AG20443 (cell line): Measurements from ENCODE around the gene ANGEL1.

ENCODE experiments used
- DNase-seq: peaks from one replicate; pipeline ENCODE4 v3.0.0; 2012; ENCODE audit warnings: low spot score, mixed read lengths

Gene ANGEL1

DNA sequence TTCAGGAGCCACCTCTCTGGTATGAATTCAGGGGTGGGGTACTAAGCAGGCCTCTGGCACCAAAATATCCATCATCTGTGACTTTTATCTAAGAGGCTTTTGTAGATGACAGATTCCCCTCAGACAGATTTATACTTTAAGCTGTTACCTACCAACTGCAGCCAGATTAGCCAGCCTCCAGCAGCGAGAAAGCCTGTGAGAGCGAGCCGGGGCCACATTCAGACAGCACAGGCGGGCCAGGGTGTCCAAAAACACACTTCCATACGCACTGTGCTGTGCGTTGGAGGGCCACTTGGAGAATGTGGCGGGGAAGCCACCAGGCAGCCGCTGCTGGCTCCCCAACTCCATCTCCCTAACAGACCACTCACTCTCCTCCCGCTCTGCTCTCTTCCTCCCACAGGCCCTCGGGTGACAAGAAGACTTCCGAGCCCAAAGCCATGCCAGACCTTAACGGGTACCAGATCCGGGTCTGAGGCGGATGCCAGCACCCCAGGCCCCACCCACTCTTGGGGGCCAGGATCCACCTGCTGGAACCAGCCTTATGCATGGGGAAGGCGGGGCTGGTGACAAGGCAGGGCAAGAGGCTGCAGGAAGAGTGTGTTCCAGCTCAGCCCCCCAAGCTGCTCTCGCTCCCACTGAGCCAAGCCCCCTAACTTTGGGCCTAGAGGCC, 34.0 kb downstream of the ANGEL1 start:
- DNase-seq = no peak

GRCh38 chr14:76777721-76778120, 35.0 kb downstream of the ANGEL1 start:
- DNase-seq = no peak

DNA sequence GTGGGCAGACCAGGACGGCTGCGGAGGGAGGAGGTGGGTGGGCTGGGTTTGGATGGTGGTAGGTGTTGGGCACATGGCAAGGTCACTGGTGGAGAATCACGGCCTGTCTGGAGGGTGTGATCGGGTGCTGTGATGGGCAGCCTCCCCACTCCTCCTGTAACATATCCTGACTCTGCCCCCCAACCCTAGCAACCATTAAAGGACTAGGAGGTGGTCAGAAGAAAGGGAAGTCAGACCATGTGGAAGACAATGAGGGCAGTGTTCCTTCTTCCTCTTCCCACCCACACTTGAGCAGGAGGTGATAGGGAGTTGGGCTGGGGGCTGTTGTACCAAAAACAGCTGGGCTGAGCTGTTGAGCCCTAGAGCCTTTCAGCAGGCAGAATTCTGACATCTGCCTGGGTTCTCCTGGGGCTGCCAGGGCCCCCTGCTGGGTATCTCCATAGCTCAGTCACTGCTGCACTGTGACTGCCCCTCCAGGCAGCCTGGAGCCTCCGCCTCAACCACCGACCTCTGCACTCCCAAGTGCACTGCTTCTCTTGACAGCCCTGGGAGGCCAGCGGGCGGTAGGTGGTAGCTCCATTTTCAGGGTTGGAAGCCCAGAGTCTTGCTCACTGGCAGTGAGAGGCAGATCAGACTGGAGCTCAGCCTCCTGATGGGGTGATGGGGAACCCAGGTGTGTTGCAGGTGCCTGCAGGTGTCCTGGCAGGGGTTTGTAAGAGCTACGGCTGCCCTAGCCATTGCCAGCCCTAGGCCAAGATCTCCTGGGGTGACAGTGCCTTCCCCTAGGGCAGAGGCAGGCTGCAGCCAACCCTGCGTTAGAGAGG, 36.0 kb downstream of the ANGEL1 start:
- no peak for DNase-seq

GRCh38 chr14:76775695-76776427, 36.8 kb downstream of the ANGEL1 start:
- DNase-seq = no peak

- no peak for DNase-seq
Measured at GRCh38 chr14:76774821-76775694, 37.6 kb downstream of the ANGEL1 start.

- DNase-seq = no peak
Measured at GRCh38 chr14:76773956-76774820, 38.5 kb downstream of the ANGEL1 start.

DNA sequence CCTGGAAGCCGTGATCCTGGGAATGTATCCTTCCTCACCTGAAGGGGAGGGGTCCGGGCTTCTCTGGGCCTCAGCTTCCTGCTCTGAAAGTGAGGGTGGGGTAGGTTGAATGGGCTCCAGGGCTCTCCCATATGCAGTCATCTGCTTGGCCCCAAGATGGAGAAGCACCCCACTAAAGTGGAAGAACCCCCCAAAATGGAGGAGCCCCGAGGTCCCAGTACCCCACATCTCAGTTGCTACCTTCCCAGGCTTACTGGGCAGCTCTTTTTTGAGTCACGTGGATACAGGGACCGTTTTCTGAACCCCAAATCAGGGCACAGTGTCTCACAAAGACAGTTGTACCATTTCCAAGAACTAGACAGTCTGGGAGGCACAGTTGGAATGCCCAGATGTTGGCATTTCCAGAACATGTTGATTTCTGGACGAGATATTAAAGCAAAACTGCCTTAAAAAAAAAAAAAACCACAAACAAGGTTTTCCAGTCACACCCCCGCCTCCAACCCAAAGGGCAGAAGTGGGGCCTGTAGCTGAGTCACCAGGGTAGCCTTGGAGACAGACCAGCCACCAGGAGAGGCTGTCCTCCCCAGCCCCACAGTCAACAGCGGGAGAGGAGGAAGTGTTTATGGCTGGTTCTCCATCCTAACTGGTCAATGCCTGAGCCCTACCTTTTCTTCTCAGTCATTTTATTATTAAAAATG, 39.3 kb downstream of the ANGEL1 start:
- DNase-seq = peak; percentile 91

DNA sequence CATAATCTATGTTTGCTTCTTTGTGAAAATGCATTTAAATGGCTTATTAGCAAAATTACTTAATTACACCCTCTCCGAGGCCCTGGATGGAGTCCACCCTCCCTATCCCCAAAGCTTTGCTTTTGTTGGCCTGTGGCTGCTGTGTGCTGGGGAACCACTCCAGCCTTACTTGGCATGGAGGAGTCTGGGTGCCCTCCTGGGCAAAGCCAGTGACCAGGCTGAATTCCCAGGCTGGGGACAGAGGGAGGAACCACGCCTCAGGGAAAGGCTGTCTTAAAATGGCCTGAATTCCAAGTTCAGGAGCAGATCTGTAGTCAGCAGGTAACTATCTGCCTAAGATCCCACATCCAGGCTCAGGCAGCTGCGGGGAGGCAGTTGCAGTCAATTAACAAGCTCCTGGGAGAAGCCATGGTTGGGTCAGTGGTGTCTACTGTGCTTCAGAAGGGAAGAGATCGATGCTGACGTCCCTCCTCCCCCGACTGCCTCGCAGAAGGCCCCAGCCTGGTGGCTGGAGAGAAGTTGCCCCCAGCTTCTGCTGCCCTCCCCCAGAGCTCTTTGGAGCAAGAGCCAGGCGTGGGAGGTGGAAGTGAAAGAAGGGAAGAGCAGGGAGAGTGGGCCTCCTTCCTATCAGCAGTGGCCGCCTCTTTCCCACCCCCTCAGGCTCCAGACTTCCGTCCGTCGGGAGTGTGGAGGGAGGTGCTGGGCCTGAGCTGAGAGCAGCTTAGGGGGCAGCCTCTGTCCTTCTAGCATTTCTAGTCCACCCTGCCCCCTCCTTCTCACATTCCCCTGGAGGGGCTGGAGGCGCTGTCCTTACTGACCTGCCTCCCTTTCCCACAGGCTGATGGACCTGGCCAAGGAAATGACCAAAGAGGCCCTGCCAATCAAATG, 40.1 kb downstream of the ANGEL1 start:
- no peak for DNase-seq

DNA sequence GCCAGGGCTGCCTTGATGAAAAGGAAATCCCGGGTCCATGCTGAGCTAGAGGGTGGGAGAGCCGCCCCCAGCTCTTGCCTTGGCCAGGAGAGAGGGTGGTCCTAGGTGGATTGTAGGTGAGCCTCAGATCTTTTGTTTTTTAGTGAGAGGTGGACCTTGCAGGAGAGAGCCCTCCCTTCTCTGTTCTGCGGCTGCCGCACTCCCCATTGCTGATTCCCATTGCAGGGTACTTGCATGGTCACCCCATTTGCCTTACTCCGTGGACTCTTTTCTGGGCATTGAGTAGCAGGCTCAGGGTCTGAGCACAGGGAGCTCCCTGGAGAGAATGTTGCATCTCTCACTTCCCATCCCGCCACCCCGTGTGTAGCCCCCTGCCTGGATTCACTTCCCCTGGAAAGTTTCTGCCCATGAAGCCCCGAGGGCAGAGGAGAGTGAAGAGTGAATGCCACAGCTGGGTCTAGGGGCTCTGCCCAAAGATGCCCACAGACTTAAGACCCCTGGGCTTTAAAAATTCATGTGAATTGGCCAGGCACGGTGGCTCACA, 41.2 kb downstream of the ANGEL1 start:
- DNase-seq = no peak

GRCh38 chr14:76770521-76771436, 41.9 kb downstream of the ANGEL1 start:
- DNase-seq = no peak

GRCh38 chr14:76769636-76770292, 42.9 kb downstream of the ANGEL1 start:
- no peak for DNase-seq

DNA sequence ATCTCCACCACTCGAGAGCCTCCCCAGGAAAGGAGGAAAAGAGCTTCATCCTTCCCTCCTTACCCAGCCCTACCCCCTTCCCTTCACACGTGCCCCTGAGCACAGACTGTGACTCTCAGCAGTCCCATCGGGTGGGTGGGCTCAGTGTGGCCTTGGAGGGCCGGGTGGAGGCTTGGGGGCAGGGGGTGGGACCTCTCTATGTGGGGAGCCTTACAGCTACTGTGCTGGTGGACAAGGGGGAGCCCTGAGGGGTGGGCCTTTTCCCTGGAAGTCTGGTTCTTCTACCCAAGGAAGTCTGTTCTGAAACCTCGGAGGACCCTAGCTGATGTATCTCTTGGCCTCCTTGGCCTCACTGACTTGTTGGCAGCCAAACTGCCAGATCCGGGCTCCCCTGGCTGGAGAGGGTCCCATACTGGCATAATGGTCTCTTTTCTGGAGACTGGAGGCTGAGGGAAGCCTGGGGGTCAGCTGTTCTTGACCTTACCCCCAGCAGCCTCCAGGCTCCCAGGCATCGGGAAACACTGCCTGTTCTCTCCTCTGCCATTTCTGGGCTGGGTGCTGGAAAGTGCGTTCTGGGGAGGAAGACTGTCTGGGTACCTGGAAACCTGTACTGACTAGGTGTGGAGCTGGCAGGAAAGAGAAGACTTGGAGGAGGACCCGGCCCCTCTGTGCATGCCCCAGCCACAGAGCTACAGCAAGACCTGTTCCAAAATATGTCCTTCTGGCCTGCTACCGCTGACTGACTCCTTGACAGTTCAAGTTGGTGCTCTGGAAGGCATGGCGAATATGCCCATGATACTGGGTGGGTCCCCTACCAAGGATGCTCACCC, 43.8 kb downstream of the ANGEL1 start:
- DNase-seq = no peak

DNA sequence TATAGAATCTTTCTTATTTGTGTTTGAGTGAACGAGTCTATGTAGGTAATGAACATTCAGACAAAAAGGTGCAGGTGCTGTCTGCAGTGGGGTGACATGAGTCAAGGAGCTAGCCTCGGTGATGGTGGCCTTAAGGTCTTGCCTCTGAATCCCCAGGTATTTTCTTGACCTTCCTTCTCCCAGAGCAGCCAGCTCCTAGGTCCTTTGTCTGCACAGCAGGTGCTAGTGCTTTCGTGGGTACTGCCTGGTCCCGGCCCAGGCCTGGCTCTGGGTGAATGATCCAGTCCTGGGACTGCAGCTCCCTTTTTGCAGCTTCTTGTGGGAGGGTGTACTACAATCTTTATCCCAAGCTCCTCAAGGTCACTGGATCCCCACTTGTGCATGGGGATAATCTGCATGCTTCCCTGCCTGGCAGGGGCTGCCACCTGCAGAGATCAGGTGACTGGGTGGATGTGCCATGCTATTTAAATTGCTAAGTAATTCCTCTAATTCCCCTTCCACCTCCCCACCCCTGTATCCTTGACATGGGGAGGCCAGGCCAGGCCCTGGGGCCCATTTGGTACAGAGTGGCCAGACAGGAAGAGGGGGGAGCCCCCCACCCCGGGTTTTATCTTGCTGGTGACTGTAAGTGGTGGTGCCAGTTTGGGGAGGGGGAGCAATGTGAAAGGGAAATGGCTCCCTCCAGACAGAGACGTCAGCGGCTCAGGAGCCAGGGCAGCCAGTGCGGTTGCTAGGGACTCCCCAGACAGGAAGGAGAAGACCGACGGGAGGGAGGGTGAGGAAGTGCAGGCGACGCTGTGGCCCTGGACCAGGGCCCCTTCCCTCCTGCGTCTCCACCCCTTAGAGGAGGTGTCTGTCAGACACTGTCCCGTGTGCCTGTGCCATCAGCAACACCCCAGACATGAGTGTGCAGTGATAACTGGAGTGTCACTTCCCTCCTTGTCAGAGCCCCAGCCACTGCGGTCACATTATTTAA, 44.7 kb downstream of the ANGEL1 start:
- no peak for DNase-seq

GRCh38 chr14:76765461-76765931, 47.2 kb downstream of the ANGEL1 start:
- DNase-seq = no peak
